ENCODE results near the gene PHKB. TPM values are rescaled to one million over a fixed set of nuclear protein-coding genes. Genes with fewer than 3 reads are reported as not detected.

PHKB gene
- total RNA-seq, 4 donors from 2014 or later = 71.4 to 114 (median 90.1) TPM

DNA sequence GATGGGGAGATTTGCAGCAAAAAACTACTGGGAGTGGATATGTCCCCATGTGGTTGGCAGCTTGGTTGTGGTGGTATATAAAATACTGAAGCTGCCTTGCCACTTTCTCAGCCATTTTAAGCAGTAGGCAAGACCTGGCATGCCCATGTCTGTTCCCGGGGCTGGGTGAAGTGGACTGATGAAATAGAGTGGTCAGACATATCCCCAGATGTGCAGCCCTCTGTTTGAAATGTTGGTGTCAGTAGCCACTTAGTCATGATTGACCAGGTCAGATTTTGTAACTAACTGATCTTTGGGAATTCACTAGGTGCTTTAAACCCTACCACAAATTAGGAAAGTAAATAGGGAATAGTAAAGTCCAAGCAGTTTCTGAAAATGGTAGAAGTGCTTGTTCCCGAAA is 151.6 kb downstream of the PHKB start:
- TF ChIP-seq, protein P1, sequence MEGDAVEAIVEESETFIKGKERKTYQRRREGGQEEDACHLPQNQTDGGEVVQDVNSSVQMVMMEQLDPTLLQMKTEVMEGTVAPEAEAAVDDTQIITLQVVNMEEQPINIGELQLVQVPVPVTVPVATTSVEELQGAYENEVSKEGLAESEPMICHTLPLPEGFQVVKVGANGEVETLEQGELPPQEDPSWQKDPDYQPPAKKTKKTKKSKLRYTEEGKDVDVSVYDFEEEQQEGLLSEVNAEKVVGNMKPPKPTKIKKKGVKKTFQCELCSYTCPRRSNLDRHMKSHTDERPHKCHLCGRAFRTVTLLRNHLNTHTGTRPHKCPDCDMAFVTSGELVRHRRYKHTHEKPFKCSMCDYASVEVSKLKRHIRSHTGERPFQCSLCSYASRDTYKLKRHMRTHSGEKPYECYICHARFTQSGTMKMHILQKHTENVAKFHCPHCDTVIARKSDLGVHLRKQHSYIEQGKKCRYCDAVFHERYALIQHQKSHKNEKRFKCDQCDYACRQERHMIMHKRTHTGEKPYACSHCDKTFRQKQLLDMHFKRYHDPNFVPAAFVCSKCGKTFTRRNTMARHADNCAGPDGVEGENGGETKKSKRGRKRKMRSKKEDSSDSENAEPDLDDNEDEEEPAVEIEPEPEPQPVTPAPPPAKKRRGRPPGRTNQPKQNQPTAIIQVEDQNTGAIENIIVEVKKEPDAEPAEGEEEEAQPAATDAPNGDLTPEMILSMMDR (IDR thresholded peaks at IDR 0.05; ENCODE audit: low read depth) = no peak

DNA sequence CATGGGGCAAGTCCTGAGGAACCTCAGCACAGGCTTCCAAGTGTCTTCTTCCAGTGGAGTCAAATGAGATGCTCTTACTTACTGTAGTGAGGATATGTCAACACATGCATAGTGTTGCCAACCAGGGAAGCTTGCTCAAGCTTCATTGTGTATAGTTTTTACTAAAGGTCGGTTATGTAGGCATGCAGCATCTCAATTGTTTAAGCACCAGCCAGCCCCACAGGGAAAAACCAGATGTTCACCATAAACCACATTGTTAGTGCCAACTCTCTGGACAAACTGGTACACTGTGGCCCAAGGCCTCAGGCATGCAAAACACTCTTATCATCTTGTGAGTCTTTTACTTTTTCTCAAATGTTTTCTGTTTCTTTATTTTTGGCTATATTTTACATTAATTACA is 152.1 kb downstream of the PHKB start:
- TF ChIP-seq, protein P1 (IDR thresholded peaks at IDR 0.05; ENCODE audit: low read depth) = no peak

DNA sequence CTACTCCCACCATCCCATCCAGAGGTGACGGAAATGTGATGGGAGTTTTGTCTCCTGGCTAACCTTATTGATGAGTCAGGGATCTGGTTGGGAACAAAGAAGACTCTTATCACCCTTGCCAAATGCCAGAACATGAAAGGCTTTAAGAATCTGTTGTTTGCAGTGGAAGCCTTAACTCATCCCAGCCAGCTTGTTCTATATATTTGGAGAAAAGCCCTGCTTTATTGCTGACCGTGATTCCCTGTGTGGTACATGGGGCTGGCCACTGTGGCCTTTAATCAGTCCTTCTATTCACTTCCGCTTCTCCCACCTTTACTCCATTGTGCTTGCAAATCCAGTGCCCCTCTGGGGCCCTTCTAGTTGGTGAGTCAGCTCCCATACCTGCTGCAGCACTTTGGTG is 156.6 kb downstream of the PHKB start:
- TF ChIP-seq, protein P1 (IDR thresholded peaks at IDR 0.05; ENCODE audit: low read depth) = no peak

DNA sequence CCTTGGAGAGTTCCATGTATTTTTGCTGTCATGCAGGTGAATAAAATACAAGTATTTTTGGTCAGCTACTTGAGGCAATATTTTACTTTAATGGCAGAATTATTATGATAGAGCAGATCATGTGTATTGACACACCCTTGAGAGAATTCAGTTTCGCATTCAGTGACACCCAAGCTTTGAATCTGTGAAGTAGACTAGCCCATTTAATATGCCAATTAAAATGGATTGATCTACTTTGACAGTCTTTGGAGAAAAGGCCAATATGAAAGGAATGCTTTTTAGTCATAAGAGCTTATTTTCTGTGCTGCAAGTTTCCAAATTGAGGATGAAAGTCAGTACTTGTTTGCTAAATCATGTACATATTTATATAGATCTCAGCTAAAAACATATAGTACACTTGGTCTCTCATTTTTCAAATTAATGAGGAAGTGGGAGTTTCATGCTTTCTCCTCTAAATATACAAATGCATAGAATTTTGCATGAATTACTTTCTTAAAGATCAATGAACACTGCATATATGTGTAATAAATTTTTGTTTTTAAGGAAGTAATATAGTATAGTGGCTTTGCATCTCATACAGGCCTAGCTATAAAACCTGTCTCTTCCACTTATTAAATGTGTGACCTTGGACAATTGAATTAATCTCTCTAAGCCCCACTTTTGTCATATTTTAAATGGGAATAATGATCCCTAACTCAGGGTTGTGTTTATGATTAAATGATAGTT is 161.5 kb downstream of the PHKB start:
- TF ChIP-seq, protein P1 (IDR thresholded peaks at IDR 0.05; ENCODE audit: low read depth) = no peak

DNA sequence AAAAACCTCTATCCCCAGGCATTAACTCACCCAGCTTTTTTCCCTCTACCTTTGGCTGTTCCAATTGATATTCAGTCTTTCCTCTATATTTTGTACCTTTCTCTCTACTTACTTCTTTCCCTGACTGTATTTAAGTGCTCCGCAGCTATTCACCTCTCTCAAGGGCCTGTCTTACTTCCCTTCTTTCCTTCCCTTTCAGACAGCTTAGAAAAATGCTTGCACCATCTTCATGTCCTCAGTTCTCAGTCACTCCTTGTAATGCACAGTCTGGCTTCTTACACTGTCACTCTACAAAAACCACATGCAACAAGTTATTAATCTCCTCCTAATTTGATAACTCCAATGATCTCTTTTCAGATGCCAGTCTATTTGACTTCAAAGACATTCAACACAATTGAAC is 163.4 kb downstream of the PHKB start:
- TF ChIP-seq, protein P1 (IDR thresholded peaks at IDR 0.05; ENCODE audit: low read depth) = no peak

DNA sequence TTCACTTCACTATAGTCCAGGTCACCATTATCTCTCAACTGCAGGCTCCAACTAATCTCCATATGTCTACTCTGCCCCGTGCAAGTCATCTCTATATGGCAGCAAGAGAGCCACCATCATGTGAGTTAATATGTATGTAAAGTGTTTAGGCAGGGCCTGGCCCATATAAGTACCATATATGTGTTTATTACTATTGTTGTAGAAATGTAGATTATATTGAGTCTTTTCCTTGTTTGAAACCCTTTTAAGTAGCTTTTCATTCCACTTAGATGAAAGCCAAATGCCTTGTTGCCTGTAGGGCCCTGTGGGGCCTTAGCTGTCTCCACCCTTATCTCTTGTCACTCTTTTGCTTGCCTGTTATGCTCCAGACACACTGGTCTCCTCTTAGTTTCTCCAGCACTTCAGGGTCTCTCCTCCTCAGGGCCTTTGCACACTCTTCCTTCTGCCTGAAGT is 164.0 kb downstream of the PHKB start:
- TF ChIP-seq, protein P1 (IDR thresholded peaks at IDR 0.05; ENCODE audit: low read depth) = no peak

DNA sequence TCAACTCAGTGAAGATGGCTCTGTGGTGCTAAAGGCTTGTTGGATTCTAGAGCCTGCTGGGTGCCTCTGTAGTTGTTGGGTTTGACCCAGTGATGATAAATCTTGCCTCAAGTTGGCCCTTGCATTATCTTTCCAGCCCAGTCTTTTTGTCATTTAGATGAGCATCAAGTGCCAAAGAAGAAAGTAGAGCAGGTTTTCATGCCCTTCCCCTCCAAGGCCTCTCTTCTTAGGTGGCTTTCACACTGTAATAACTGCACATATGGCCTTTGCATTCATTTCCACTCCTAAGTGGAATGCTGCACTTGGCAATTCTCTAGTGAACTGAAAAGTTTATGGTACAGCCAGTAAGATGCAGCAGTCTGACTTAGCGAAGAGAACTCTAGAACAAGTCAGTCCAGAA is 165.1 kb downstream of the PHKB start:
- TF ChIP-seq, protein P1 (IDR thresholded peaks at IDR 0.05; ENCODE audit: low read depth) = no peak
